SK-N-SH (cell line): ENCODE data around the gene VOPP1. TPM values are rescaled to one million over a fixed set of nuclear protein-coding genes. Genes with fewer than 3 reads are reported as not detected.

Experiments used
- CTCF ChIA-PET: fragments of 300-600, 350-600 bp; formaldehyde crosslinking; extraction: SDS; loops from one replicate; lab custom pipeline; 2021; lab: Yijun Ruan, JAX
- POLR2A ChIA-PET: fragments of 350-600 bp; sonication (Branson Sonifier 250); formaldehyde crosslinking; extraction: SDS; loops from one replicate; lab custom pipeline; 2020; ENCODE audit warnings: antibody characterized with exemption, inconsistent platforms; lab: Yijun Ruan, JAX
- DNase-seq: peaks from one replicate; pipeline ENCODE4 v3.0.0; 2012
- H2AFZ ChIP-seq: fragments of 200-600 bp; sonication (generic); 2 replicates; pipeline ENCODE4 v1.8.1; 2016; ENCODE audit warnings: antibody characterized with exemption, mild to moderate bottlenecking, low read depth
- H3F3A ChIP-seq: fragments of 200-600 bp; sonication (generic); replicated peaks from 2 replicates; pipeline ENCODE3; 2016; ENCODE audit warnings: antibody characterized with exemption, mild to moderate bottlenecking; ENCODE audit not compliant: insufficient read depth
- H3K27ac ChIP-seq, 2 experiments: fragments of 200-500 bp in 1 of 2; fragments of 200-600 bp in 1 of 2; sonication (Bioruptor generic) in 1 of 2; sonication (generic), shearing (Covaris generic) in 1 of 2; 2 replicates each; pipeline versions ENCODE4 v1.5.1 to v1.6.1; 2014 to 2016; ENCODE audit warnings: low read depth in 2 of 2, inconsistent platforms in 1 of 2, low read length in 1 of 2, mild to moderate bottlenecking in 1 of 2, mixed read lengths in 1 of 2
- H3K27me3 ChIP-seq: fragments of 200-600 bp; sonication (generic), shearing (Covaris generic); 2 replicates; pipeline ENCODE4 v1.6.1; 2016; ENCODE audit warnings: mixed run types; ENCODE audit not compliant: insufficient read depth
- H3K36me3 ChIP-seq, 2 experiments: fragments of 200-500 bp in 1 of 2; fragments of 200-600 bp in 1 of 2; sonication (Bioruptor generic) in 1 of 2; sonication (generic) in 1 of 2; replicated peaks in 1 of 2; 2 replicates each; pipeline versions ENCODE3 to v1.5.1; 2014 to 2016; ENCODE audit warnings: low read length in 1 of 2, mild to moderate bottlenecking in 1 of 2; ENCODE audit not compliant: insufficient read depth in 2 of 2, control insufficient read depth in 1 of 2
- H3K4me1 ChIP-seq, 2 experiments: fragments of 200-500 bp in 1 of 2; fragments of 200-600 bp in 1 of 2; sonication (Bioruptor generic) in 1 of 2; sonication (generic), shearing (Covaris generic) in 1 of 2; 2 replicates each; pipeline versions ENCODE4 v1.5.1 to v1.6.1; 2014 to 2016; ENCODE audit warnings: low read depth in 1 of 2, low read length in 1 of 2, mixed run types in 1 of 2; ENCODE audit not compliant: insufficient read depth in 2 of 2, control insufficient read depth in 1 of 2
- H3K4me2 ChIP-seq: fragments of 200-600 bp; sonication (generic), shearing (Covaris generic); 2 replicates; pipeline ENCODE4 v1.6.1; 2017; ENCODE audit warnings: mixed run types
- H3K4me3 ChIP-seq, 2 experiments: fragments of 200-500 bp in 1 of 2; fragments of 200-600 bp in 1 of 2; sonication (Bioruptor generic) in 1 of 2; sonication (generic), shearing (Covaris generic) in 1 of 2; 2 replicates each; pipeline versions ENCODE4 v1.5.1 to v1.8.1; 2014 to 2016; ENCODE audit warnings: low read depth in 2 of 2, inconsistent platforms in 1 of 2, low read length in 1 of 2, mild to moderate bottlenecking in 1 of 2, mixed read lengths in 1 of 2, moderate library complexity in 1 of 2
- H3K79me2 ChIP-seq: fragments of 200-600 bp; sonication (generic); 2 replicates; pipeline ENCODE4 v1.8.1; 2017; ENCODE audit warnings: mild to moderate bottlenecking; ENCODE audit not compliant: insufficient read depth
- H3K9ac ChIP-seq: fragments of 200-600 bp; sonication (generic); 2 replicates; pipeline ENCODE4 v1.6.1; 2017; ENCODE audit warnings: mixed run types
- H3K9me2 ChIP-seq: fragments of 200-600 bp; sonication (generic); 2 replicates; pipeline ENCODE4 v1.6.1; 2017; ENCODE audit warnings: mixed run types
- H3K9me3 ChIP-seq: fragments of 200-600 bp; sonication (generic); 2 replicates; pipeline ENCODE4 v1.6.1; 2017; ENCODE audit warnings: mixed run types, mild to moderate bottlenecking, moderate library complexity
- H4K20me1 ChIP-seq: fragments of 200-600 bp; sonication (generic); 2 replicates; pipeline ENCODE4 v1.6.1; 2017; ENCODE audit warnings: mild to moderate bottlenecking, mixed run types; ENCODE audit not compliant: insufficient read depth
- CHD2 ChIP-seq: fragments of 150-350 bp; IDR thresholded peaks from 2 replicates; pipeline ENCODE4 v1.6.1; 2018; ENCODE audit warnings: low read length; ENCODE audit not compliant: partially characterized antibody
- EZH2phosphoT487 ChIP-seq: fragments of 200-600 bp; sonication (generic); IDR thresholded peaks from 2 replicates; pipeline ENCODE4 v1.6.1; 2017; ENCODE audit warnings: low read depth, mixed run types, mild to moderate bottlenecking, antibody characterized with exemption, moderate library complexity, borderline replicate concordance
- FOSL2 ChIP-seq: IDR thresholded peaks from 2 replicates; pipeline ENCODE4 v1.4.0; 2012; ENCODE audit warnings: low read depth, mild to moderate bottlenecking, moderate library complexity, borderline replicate concordance
- GABPA ChIP-seq: IDR thresholded peaks from 2 replicates; pipeline ENCODE4 v1.4.0; 2012; ENCODE audit warnings: low read depth, mild to moderate bottlenecking
- JUND ChIP-seq: IDR thresholded peaks from 2 replicates; pipeline ENCODE4 v1.4.0; 2012
- MEF2A ChIP-seq: IDR thresholded peaks from 2 replicates; pipeline ENCODE4 v1.4.0; 2012; ENCODE audit warnings: low read depth, borderline replicate concordance
- MXI1 ChIP-seq: IDR thresholded peaks from 2 replicates; pipeline ENCODE4 v1.6.1; 2012; ENCODE audit warnings: mild to moderate bottlenecking, low read depth, low read length, improper control_type of control experiment
- NFIC ChIP-seq: IDR thresholded peaks from 2 replicates; pipeline ENCODE4 v1.4.0; 2012; ENCODE audit warnings: borderline replicate concordance
- RAD21 ChIP-seq: IDR thresholded peaks from 2 replicates; pipeline ENCODE4 v1.6.1; 2012; ENCODE audit warnings: mild to moderate bottlenecking, low read length
- RFX5 ChIP-seq: IDR thresholded peaks from 2 replicates; pipeline ENCODE4 v1.6.1; 2012; ENCODE audit warnings: mild to moderate bottlenecking, improper control_type of control experiment, low read length
- RXRA ChIP-seq: IDR thresholded peaks from 2 replicates; pipeline ENCODE4 v1.4.0; 2012; ENCODE audit warnings: low read depth, mild to moderate bottlenecking, borderline replicate concordance
- SIN3A ChIP-seq: IDR thresholded peaks from 2 replicates; pipeline ENCODE4 v1.6.1; 2012; ENCODE audit warnings: low read depth, mild to moderate bottlenecking, low read length, moderate library complexity, borderline replicate concordance
- TAF1 ChIP-seq: IDR thresholded peaks from 2 replicates; pipeline ENCODE4 v1.6.1; 2012; ENCODE audit warnings: low read depth, mild to moderate bottlenecking, low read length, moderate library complexity, borderline replicate concordance
- TCF12 ChIP-seq: IDR thresholded peaks from 2 replicates; pipeline ENCODE4 v1.4.0; 2012
- YY1 ChIP-seq: IDR thresholded peaks from 2 replicates; pipeline ENCODE4 v1.4.0; 2012; ENCODE audit warnings: low read depth, mild to moderate bottlenecking
- WGBS: methylation state at CpG from one replicate; pipeline ENCODE4 v1.1.6; 2017; ENCODE audit warnings: low lambda C conversion rate; 5-methylcytosine and 5-hydroxymethylcytosine counted together
- polyA plus RNA-seq, 3 experiments: library from polyadenylated mRNA; depleted of rRNA; stranded (reverse); fragments of >200 nt; gene quantifications; 2 replicates each; pipeline ENCODE4 v1.2.3, GENCODE V29; 2012
- TF ChIP-seq, protein P1 (sequence below): IDR thresholded peaks from 2 replicates; pipeline ENCODE4; 2012
- TF ChIP-seq, protein P2 (sequence below): IDR thresholded peaks from 2 replicates; pipeline ENCODE4 v1.4.0; 2012; ENCODE audit warnings: low read depth
- TF ChIP-seq, protein P3 (sequence below): fragments of 150-350 bp; IDR thresholded peaks from 2 replicates; pipeline ENCODE4 v1.6.1; 2016; ENCODE audit warnings: mild to moderate bottlenecking, low read depth, low read length

Gene VOPP1
- polyA plus RNA-seq, 1 of the 3 experiments (the other 2 are of a cell fraction): 69.5 TPM

DNA sequence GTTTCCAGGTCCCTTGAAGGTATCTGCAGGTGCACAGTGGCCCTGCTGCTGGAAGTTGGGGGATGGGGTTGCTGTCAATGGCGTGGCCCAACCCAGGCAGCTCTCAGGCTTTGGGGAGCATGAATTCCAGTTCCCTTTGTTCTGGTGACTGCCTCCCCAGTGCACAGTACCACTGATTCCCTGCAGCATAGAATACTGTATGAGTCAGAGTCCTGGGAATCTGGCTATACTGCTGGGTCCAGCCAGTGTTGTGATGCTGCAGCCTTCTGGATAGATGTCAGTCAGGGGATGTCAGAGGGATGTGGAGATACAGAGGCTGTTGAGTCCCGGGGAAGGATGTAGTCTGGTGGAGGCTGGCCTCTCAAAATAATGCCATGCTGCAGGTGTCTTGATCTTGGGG lies 107.9 kb downstream of the VOPP1 start:
- no peak overlapping the region for H3K27ac ChIP-seq
- TF ChIP-seq RFX5: no peak
- TF ChIP-seq GABPA: no peak
- no peak for TF ChIP-seq RAD21
- TF ChIP-seq SIN3A: no peak
- TF ChIP-seq, protein P1, sequence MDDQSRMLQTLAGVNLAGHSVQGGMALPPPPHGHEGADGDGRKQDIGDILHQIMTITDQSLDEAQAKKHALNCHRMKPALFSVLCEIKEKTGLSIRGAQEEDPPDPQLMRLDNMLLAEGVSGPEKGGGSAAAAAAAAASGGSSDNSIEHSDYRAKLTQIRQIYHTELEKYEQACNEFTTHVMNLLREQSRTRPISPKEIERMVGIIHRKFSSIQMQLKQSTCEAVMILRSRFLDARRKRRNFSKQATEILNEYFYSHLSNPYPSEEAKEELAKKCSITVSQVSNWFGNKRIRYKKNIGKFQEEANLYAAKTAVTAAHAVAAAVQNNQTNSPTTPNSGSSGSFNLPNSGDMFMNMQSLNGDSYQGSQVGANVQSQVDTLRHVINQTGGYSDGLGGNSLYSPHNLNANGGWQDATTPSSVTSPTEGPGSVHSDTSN: no peak
- TF ChIP-seq, protein P2, sequence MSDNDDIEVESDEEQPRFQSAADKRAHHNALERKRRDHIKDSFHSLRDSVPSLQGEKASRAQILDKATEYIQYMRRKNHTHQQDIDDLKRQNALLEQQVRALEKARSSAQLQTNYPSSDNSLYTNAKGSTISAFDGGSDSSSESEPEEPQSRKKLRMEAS: no peak
- no peak for TF ChIP-seq TCF12
- TF ChIP-seq CHD2: no peak
- ChIA-PET POLR2A (no interaction called here), CTCF (no interaction called here)
- H3K9me2 ChIP-seq: no peaks in the 10 kb centered on the region
- H3K4me2 ChIP-seq: no peak overlapping the region
- H2AFZ ChIP-seq: no peak overlapping the region
- H3K9me3 ChIP-seq: peaks cover 13% of the 10 kb centered on the region; the same call in 1 of the 2 replicates
- 90% methylated on average over 2 of the region's 2 CpGs for WGBS
- peaks cover 17 to 70% of the 10 kb centered on the region in 2 experiments for H3K36me3 ChIP-seq
- peak; percentile 4 for DNase-seq
- H3K4me3 ChIP-seq: no peak overlapping the region
- peaks cover 4% of the 10 kb centered on the region; the same call in 1 of the 2 replicates for H3K79me2 ChIP-seq
- H3K4me1 ChIP-seq: no peaks in the 10 kb centered on the region
- no peak overlapping the region for H3K9ac ChIP-seq
- H3K27me3 ChIP-seq: no peaks in the 10 kb centered on the region
- H4K20me1 ChIP-seq: no peaks in the 10 kb centered on the region
- peaks cover 4% of the 10 kb centered on the region for H3F3A ChIP-seq

DNA sequence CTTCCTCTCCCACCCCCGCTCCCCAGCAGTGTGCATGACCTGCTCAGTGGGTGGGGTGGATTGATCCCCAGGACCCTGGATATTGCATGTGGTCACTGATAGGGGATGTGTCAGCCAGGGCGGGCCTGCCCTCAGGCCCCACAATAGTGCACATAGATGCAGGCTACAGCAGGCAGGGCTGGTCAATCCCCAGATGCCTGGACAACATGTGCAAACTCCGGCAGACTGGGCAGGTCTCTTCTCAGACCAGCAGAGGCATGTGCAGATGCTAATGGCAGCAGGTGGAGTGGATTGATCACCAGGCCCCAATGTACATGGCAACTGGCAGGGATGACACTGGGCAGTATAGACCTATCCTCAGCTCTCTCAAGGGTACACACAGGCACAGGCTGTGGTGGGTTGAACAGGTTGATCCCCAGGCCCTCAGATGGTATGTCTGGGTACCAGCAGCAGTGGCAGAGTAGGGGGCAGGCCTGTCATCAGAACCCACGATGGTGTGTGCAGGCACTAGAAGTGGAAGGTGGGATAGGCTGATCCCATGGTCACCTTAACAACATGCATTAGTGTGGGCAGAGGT lies 108.5 kb downstream of the VOPP1 start:
- POLR2A ChIA-PET: interaction anchor here (0.6 kb wide), 1 partner anchor 21 kb away, joined by 3 read pairs; no protein-coding TSS in a partner anchor
- no peaks in the 10 kb centered on the region for H3K9me2 ChIP-seq

DNA sequence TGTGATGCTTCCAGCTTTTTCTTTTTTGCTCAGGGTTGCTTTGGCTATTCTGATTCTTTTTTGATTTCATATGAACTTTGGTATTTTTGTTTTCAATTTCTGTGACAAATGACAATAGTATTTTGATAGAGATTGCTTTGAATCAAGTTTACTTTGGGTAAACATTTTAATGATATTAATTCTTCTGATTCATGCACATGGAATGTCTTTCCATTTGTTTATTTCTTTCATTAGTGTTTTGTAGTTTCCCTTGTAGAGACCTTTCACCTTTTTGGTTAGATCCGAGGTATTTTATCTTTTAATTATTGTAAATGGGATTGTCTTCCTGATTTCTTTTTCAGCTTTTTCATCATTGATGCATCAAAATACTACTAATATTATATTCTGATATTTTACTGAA lies 114.0 kb downstream of the VOPP1 start:
- no peak for DNase-seq
- Histone ChIP-seq H2AFZ (no peak overlapping the region), H3F3A (peaks cover 15% of the 10 kb centered on the region), H4K20me1 (no peaks in the 10 kb centered on the region), H3K36me3 (peaks cover 0 to 22% of the 10 kb centered on the region in 2 experiments), H3K79me2 (no peaks in the 10 kb centered on the region; the same call in 1 of the 2 replicates), H3K4me1 (no peaks in the 10 kb centered on the region), H3K4me3 (no peak overlapping the region), H3K27ac (no peak overlapping the region), H3K9me2 (no peaks in the 10 kb centered on the region), H3K4me2 (no peak overlapping the region), H3K9me3 (peaks cover 23% of the 10 kb centered on the region), H3K9ac (no peak overlapping the region), H3K27me3 (no peaks in the 10 kb centered on the region)
- POLR2A ChIA-PET: no interaction called here
- CTCF ChIA-PET: interaction anchor here (1.5 kb wide), 1 partner anchor 90 kb away, joined by 3 read pairs; no protein-coding TSS in a partner anchor
- 24% methylated on average over 1 of the region's 1 CpG for WGBS
- TF ChIP-seq YY1 (no peak), FOSL2 (no peak), SIN3A (no peak), MEF2A (no peak), GABPA (no peak), MXI1 (no peak), TAF1 (no peak), RAD21 (no peak), JUND (no peak), RXRA (no peak), NFIC (no peak)
- TF ChIP-seq, protein P2: no peak
- TF ChIP-seq, protein P3, sequence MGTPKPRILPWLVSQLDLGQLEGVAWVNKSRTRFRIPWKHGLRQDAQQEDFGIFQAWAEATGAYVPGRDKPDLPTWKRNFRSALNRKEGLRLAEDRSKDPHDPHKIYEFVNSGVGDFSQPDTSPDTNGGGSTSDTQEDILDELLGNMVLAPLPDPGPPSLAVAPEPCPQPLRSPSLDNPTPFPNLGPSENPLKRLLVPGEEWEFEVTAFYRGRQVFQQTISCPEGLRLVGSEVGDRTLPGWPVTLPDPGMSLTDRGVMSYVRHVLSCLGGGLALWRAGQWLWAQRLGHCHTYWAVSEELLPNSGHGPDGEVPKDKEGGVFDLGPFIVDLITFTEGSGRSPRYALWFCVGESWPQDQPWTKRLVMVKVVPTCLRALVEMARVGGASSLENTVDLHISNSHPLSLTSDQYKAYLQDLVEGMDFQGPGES: no peak
- TF ChIP-seq, protein P1: no peak

More for the DNA sequence above, 108.5 kb downstream of the VOPP1 start:
- peaks cover 18% of the 10 kb centered on the region for H3K9me3 ChIP-seq
- no peak overlapping the region for H3K4me3 ChIP-seq
- TF ChIP-seq EZH2phosphoT487 (no peak), RXRA (no peak), SIN3A (no peak)
- peaks cover 4% of the 10 kb centered on the region; the same call in 1 of the 2 replicates for H3K79me2 ChIP-seq
- no peak overlapping the region for H2AFZ ChIP-seq
- no peaks in the 10 kb centered on the region for H3K27me3 ChIP-seq
- H3K4me2 ChIP-seq: no peak overlapping the region
- CTCF ChIA-PET: no interaction called here
- no peaks in the 10 kb centered on the region for H3K4me1 ChIP-seq
- H3K36me3 ChIP-seq: peaks cover 17 to 70% of the 10 kb centered on the region in 2 experiments
- peaks cover 7% of the 10 kb centered on the region for H3F3A ChIP-seq
- 92% methylated on average over 4 of the region's 4 CpGs for WGBS
- peak; percentile 8 for DNase-seq
- no peak overlapping the region for H3K27ac ChIP-seq
- no peaks in the 10 kb centered on the region for H4K20me1 ChIP-seq
- no peak overlapping the region for H3K9ac ChIP-seq
